ENCODE data around the gene CARD19.

Gene CARD19

DNA sequence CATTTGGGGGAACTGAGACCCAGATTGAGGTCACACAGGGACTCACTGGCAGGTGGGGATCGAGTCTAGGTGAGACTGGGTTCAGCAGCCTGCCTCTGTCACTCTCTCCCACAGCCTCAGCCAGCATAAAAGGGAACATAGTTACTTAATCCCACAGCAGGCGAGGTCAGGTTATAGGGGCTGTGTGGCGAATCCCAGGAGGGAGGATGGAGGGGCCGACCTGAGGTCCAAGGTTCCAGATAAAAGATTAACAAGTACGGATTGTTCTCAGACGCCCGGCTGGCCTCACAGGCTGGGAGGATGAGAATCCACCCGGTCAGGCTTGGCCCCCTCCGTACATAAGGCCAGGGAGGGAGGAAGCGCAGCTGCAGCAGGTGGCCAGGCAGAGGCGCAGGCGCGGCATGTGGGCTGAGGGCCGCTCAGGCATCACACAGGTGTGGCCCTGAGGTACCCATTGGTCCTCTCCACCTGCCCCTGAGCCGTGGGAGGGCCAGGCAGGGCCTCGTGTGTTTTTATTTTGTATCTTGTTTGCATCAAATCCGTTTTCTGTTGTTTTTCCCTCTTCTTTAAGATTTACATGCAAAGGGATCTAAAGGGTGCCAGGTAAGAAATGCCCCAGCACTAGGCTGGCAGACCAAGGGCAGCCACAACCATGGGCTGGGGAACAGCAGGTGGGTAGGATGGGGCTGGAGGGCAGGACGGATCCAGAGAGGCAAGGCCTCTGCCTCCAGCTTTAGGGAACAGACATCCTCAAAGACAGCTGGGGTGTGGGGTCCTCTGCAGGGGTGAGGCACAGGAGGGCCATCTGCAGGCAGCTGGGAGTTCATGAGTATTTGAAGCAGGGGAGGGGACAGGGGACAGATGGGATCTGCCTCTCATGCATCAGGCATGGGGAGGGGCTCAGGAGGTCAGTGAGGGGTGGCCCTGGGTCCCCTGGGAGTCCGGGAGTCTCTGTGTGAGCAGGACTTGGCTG, 33.9 kb upstream of the CARD19 start:
- no peak for DNase-seq (ENCODE audit: low read depth in 2 of 3, low spot score in 2 of 3)

DNA sequence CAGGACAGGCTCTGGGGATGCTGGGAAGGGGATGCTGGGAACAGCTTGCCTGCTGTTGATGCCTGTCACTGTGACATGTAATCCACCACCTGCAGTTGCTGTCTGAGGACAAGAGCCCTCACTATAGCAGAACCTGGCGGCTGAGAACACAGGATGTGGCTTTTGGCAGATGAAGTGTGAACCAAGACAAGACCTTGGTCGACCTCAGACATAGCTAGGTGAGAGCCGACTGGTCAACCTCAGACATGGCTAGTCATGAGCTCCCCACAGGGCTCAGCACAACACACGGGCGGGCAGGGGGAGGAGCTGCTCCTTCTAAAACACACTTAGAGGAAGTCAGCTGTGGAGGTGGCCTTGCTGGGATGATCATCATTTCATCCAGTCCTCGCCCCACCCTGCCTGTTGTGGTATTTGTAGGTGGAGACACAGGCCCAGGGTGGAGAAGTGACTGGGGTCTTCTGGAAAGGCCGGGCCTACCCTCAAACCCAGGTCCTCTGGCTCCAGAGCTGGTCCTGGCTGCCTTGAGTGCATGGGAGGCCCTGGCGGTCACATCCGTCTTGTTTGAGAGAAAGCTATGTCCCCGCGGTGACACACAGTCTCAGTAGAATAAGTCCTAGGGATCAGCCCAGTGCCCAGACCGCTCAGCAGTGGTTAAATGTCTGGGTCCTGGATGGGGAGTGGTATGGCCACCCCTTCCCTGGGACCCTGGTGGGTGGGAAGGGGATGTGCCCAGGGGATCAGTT, 31.5 kb upstream of the CARD19 start:
- DNase-seq (ENCODE audit: low read depth in 2 of 3, low spot score in 2 of 3): peak; percentile 49 to 77 (median 73)

DNA sequence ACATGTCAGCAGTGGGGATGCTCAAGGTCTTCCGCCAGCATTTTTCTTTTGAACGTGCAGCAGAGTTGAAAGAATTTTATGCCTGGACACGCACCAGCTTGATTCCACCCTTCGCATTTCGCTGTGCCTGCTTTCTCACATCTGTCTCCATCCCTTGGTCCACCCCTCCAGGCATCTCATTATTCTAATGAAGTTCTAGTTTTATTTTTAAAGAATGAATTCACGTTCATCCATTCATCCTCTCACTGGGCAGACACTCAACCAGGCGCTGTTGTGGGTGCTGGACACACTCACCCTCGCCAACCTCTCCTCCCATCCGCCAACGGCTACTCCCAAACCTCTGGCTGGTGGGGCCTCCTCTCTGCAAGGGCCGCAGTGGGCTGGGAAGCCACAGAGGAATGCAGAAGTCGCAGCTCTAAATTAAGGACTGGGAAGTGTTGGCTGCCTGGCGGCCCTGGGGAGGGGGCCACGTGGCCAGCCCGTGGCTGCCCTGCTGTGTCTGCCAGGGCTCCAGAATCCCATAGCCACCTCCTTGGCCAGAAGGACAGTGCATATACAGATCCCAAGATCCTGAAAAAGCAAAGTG, 30.8 kb upstream of the CARD19 start:
- no peak for DNase-seq (ENCODE audit: low read depth in 2 of 3, low spot score in 2 of 3)

DNA sequence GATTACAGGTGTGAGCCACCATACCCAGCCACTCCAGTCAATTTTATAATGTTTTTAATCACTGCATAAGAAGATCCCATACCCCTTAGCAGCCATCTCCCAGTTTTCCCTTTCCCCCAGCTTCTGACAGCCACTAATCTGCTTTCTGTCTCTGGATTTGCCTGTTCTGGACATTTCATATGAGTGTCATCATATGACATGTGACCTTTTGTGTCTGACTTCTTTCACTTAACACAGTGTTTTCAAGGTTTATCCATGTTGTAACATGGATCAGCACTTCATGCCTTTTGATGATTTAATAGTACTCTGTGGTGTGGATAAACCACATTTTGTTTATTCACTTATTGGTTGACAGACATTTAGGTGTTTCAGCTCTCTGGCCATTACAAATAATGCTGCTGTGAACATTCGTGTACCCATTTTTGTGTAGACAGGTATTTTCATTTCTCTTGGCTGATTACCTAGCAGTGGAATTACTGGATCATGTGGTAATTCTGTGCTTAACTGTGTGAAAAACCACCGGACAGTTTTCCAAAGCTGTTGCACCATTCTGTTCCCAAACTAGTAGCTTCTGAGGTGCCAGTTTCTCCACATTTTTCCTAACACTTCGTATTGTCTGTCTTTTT, 28.9 kb upstream of the CARD19 start:
- DNase-seq (ENCODE audit: low read depth in 2 of 3, low spot score in 2 of 3): no peak

DNA sequence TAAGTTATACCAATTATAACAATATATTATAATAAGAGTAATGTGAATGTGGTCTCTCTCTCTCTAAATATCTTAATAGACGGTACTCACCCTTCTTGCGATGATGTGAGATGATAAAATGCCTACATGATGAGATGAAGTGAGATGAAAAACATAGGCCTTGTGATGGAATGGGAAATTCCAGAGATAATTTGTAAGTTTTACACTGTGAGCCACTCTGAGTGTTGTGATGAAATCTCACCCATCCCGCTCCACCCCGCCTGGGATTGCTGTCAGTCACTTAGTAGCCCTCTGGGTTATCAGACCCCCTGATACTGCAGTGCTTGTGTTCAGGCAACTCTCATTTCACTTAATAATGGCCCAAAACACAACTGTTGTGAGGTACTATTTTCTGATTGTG, 27.1 kb upstream of the CARD19 start:
- no peak for DNase-seq (ENCODE audit: low read depth in 2 of 3, low spot score in 2 of 3)

DNA sequence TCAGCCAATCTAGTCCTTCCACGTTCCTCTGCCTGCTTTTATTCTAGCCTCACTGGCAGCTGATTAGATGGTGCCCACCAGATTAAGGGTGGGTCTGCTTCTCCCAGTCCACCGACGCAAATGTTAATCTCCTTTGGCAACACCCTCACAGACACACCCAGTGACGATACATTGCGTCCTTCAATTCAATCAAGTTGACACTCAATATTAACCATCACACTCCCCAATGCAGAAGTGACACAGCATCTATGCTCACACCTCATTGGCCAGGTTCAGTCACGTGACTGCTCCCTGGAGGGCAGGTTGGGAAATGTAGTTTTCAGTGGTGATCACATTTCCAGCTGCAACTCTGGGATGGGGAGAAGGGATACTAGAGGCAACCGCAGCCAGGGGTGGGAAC, 24.6 kb upstream of the CARD19 start:
- no peak for DNase-seq (ENCODE audit: low read depth in 2 of 3, low spot score in 2 of 3)

DNA sequence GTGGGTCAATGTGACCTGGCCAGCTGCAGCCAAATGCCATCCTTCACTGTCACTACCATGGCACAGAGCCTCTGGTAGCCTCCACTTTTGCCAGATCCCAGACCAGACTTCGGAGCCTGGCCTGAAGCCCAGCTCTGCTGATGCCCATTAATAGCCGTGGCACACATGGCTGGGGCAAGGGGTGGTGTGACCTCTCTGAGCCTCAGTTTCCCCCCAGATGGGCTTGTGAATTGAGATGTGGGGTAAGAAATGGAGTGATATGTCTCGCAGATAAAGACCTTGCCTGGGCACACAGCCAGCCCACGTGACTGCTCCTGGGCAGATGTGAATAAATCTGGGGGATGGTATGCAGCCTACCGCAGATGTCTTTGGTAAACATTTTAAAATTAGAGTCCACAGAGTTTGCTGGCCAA, 23.6 kb upstream of the CARD19 start:
- no peak for DNase-seq (ENCODE audit: low read depth in 2 of 3, low spot score in 2 of 3)

DNA sequence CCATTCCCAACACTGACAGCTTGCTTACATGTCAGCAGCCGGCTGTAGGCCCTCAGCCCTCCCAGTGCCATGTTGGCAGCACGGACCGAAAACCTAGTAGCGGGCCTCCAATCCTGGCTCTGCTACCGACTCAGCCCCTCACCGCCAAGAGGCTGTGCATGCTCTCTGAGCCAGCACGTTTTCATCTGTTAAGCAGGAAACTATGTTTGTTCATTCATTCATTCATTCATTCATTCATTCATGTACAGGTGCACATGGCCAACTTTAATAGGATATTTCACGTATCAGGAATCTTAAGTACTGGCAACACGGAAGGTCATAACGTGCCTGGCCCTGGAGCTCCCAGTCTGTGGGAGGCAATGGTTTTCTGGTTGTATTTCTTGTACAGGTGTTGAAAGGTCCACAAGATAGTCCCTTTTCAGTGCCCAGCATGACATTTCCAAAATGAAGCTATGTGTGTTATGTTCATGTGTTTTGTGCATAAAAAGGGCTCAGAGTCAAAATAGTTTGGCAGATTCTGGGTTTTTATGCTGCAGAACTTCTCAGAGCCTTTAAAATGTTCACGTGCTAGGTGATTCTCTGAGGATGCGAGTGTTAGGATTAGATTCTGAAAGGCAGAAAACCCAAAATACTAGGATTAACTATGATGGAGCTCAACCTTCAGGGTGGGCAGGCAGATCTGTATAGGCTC, 19.8 kb upstream of the CARD19 start:
- DNase-seq (ENCODE audit: low read depth in 2 of 3, low spot score in 2 of 3): no peak

DNA sequence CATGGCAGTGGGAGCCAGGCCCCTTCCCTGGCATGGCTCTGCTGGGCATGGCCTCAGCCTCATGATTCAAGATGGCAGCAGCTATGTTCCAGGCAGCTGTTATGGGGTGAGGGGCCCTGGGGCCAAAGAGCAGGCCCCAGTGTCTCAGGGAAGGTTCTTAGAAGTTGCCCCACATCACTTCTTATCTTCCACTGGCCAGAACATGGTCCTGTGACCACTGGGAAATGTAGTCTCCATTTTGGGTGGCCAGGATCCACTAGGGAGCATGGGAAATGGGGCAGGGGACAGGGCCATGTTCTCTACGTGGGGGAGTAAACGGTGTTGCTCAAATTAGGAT, 19.3 kb upstream of the CARD19 start:
- DNase-seq (ENCODE audit: low read depth in 2 of 3, low spot score in 2 of 3): no peak

DNA sequence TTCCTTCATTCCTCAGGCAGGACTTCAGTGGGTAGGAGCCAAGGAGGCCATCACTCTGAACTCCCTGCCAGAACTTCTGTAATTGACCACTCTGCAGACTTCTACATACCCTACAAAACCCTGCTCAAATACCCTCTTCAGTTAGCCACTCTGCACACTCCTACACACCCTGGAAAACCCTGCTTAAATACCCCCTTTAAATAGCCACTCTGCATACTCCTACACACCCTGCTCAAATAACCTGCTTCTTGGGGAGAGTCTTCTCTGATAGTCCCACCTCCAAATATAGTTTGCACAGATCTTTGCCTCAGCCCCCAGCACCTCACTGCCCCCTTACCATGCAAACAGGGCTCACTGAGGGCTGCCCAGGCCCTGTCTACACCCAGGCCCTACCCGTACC, 18.6 kb upstream of the CARD19 start:
- DNase-seq (ENCODE audit: low read depth in 2 of 3, low spot score in 2 of 3): no peak

DNA sequence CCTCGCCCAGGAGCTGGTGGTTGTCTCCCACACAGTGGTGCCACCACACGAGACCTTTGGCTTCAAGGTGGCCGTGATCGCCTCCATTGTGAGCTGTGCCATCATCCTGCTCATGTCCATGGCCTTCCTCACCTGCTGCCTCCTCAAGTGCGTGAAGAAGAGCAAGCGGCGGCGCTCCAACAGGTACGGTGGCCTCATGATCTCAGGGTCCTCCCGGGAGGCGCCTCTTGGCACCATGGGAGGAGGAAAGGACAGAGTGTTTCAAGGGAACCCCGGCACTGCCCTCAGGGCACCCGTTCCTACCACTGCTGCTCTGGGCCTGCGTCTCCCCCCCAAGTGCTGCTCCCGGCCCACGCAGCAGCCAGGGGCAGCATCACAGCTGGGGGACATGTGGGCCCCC, 18.2 kb upstream of the CARD19 start:
- no peak for DNase-seq (ENCODE audit: low read depth in 2 of 3, low spot score in 2 of 3)

DNA sequence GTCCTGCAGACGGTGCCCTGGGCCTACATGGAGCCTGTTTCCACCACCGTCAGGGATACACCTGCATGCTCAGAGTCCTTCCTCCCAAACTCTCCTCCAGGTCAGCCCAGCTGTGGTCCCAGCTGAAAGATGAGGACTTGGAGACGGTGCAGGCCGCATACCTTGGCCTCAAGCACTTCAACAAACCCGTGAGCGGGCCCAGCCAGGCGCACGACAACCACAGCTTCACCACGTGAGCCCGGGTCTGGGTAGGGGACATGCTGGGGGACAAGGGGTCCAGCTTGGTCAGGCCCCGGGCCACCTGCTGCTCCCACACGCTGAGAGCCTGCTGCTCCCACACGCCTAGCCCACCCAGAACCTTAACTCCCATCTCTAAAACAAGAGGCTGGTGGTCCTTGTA, 16.6 kb upstream of the CARD19 start:
- no peak for DNase-seq (ENCODE audit: low read depth in 2 of 3, low spot score in 2 of 3)

DNA sequence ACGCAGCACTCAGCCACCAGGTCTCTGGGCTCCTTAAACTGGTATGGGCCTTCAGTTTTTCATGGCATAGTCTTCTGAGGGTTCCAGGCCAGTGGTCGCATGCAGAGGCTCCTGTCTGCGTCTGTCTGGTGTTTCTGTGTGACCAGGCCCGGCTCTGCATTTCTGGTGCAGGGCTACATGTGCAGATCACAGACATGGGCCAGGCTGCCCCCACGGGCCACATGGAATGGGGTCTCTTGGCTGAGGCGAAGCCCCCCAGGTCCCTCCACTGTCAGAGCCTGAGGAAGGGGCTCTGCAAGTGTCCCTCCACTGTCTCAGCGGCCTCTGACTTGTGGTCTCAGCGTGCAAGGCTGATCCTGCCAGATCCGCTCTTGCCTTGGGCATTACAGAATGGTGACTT, 15.6 kb upstream of the CARD19 start:
- DNase-seq (ENCODE audit: low read depth in 2 of 3, low spot score in 2 of 3): no peak

DNA sequence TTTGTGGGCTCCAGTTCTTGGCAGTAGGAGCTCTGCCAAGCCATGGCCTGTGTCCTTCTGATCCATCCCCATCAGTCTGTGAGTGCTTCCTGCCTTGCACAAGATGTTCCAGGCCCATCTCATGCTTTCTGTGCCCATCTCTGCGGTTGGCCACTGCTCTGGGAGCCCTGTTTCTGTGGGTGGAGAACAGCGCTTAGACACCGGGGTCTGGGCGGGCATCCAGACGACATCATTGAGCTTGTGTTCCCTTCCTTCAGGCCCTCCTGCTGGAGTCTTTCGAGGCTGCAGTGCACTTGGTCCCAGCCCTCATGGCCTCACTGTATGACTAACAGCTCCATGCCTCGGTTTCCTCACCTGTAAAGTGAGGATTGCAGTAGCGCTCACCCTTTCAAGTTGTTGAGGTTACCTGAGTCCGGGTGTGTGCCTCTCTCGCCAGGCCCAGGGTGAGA, 14.9 kb upstream of the CARD19 start:
- no peak for DNase-seq (ENCODE audit: low read depth in 2 of 3, low spot score in 2 of 3)

DNA sequence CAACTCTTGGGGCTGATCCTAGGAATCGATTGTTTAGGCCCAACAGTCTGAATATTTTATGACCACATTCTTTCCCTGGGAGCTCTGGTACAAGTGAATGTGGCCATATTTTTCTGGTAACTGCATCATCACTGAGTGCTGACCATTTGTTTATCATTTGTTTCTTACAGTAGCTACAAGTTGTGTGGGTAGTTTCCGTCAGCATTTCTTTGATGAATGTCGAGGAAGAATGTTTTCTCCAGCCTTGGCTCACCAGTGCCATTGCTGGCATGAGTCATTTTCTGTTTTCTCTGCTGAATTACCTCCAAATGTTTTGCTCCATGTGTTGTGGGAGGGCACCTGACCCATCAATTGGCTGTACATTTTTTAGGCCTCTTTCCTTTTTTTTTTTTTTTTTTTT, 14.1 kb upstream of the CARD19 start:
- DNase-seq (ENCODE audit: low read depth in 2 of 3, low spot score in 2 of 3): no peak

DNA sequence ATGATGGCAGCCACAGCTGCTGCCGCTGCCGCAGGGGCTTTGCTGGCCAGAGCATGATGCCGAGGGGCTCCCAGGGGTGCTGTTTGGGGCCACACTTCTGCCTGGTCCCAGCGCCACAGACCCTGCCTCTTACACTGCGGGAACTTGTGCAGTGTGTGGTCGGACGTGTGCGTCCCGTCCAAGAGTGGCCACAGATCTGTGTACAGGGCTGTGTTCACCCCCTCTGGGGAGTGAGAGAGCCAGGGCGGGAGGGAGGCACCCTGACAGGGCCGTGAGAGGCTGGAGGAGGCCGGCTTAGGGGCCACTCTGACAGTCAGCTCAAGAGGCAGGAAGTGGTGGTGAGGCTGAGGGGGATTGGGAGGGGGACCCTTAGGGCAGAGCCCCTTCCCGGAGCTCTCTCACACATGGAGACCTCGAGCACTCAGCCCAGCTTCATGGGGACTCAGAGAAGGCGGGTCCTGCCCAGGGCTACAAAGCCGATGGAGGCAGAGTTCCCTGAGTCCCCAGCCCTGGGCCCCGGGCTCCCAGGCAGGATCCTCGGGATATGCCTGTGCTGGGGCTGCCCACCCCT, 13.1 kb upstream of the CARD19 start:
- no peak for DNase-seq (ENCODE audit: low read depth in 2 of 3, low spot score in 2 of 3)

DNA sequence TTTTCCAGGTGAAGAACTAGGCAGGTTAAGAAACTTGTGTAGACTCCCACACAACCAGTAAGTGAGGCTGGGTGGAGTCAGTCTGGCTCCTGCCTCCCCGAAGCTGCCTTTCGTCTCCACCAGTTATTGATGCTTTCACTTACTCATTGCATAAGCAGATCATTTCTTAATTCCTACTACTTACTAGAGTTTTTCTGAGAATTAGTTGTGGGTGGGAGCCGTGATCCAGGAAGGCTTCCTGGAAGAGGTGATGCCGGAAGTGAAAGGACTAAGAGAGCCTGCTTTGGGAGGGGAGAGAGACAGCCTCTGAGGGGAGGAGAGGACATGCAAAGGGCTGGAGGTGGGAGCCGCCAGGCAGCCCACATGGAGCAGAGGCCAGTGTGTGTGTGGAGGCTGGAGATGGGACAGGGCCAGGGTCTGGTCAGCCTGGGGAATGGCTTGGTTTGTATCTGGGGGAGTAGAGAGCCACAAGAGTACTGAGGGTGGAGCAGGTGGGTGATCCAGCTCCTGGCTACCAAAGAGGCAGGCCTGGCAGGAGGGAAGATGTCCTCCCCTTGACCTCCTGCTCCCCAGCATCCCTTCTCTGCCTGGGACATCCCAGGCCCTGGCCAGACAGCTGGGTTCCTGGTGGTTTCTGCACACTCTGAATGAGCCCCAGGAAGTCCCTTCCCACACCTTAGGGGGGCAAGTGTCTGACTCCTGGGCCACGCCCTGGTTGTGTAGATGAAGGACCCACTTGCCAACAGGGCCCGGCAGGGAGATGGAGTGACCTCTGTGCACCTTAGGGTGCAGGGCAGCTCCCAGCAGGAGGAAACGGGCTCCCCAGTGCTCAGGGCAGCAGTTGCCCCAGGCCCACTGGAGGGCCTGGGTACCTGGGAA, 12.2 kb upstream of the CARD19 start:
- no peak for DNase-seq (ENCODE audit: low read depth in 2 of 3, low spot score in 2 of 3)

DNA sequence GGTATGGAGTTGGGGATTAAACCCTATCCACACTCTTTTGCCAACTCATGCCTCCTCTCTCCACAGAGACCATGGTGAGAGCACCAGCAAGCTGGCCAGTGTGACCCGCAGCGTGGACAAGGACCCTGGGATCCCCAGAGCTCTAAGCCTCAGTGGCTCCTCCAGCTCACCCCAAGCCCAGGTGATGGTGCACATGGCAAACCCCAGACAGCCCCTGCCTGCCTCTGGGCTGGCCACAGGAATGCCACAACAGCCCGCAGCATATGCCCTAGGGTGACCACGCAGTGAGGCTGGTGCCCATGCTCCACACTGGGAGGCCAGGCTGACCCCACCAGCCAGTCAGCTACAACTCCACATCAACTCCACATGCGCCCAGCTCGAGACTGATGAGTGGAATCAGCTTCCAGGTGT, 11.5 kb upstream of the CARD19 start:
- DNase-seq (ENCODE audit: low read depth in 2 of 3, low spot score in 2 of 3): no peak

DNA sequence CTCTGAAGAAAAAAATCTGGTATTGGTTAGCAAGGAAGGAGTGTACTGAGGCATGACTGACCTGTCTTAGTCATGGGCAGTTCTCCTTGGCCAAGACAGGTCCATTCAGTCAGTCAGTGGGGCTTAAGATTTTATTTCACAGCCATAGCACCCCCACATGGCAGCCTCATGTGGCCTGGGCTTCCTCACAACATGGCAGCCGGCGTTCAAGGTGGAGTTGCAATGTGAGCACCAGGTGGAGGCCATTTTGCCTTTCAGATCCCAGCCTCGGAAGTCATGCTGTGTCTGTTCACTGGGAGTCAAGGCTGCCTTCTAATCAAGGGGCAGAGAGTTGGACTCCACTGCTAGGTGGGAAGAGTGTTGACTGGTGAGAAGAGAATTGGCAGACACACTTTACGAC, 10.3 kb upstream of the CARD19 start:
- DNase-seq (ENCODE audit: low read depth in 2 of 3, low spot score in 2 of 3): no peak

Measured in activated CD8-positive, alpha-beta memory T cell treated with anti-CD3 and anti-CD28 coated beads for 48 hours (primary cell).